ENCODE measurements around the gene FBXL4.
A peak's percentile ranks its signal among the peaks of the same experiment; 100 is the strongest.

Gene FBXL4

GRCh38 chr6:98824162-98824901 lies 123.4 kb downstream of the FBXL4 start:
- DNase-seq: peak in 1 of 2 experiments; percentile 70

- DNase-seq: peak in 1 of 2 experiments; percentile 19
These were observed 124.2 kb downstream of the FBXL4 start for GRCh38 chr6:98823428-98824161.

GRCh38 chr6:98821756-98822405 lies 125.9 kb downstream of the FBXL4 start:
- DNase-seq: no peak
